GM21423 (cell line): Measurements from ENCODE around the gene HAS3.
"Not testable (repeated sequence)": the region's sequence is repeated elsewhere in the genome, so short reads cannot be mapped to it uniquely, and the experiment has no call there.

Source experiments
- ATAC-seq: cut with Tn5 transposase; IDR thresholded peaks from one replicate; pipeline ENCODE4 v1.9.1; 2021; ENCODE audit warnings: mild to moderate bottlenecking, moderate library complexity; ENCODE audit not compliant: unreplicated experiment

The HAS3 gene

GRCh38 chr16:69105501-69106361, at the start of gene HAS3:
Gene HAS3, plus strand, starts transcription at chr16:69105653. Its CDS starts 3,743 bp downstream, at chr16:69109396.
- ATAC-seq: no peak

- no peak for ATAC-seq
Observed at GRCh38 chr16:69055980-69056379, 49.5 kb upstream of the HAS3 start.

GRCh38 chr16:69056421-69056820, 49.0 kb upstream of the HAS3 start:
- no peak for ATAC-seq

GRCh38 chr16:69057400-69058378, 47.8 kb upstream of the HAS3 start:
- ATAC-seq: no peak

GRCh38 chr16:69063491-69063890, 42.0 kb upstream of the HAS3 start:
- not testable (repeated sequence) for ATAC-seq

GRCh38 chr16:69064124-69064763, 41.2 kb upstream of the HAS3 start:
- ATAC-seq: no peak

- ATAC-seq: no peak
Observed at GRCh38 chr16:69064764-69065313, 40.6 kb upstream of the HAS3 start.

- ATAC-seq: no peak
Observed at GRCh38 chr16:69069504-69069903, 35.9 kb upstream of the HAS3 start.

GRCh38 chr16:69071036-69071435, 34.4 kb upstream of the HAS3 start:
- no peak for ATAC-seq

GRCh38 chr16:69072640-69072974, 32.8 kb upstream of the HAS3 start:
- ATAC-seq: no peak

- ATAC-seq: no peak
Observed at GRCh38 chr16:69073181-69073702, 32.2 kb upstream of the HAS3 start.

GRCh38 chr16:69077251-69077650, 28.2 kb upstream of the HAS3 start:
- ATAC-seq: no peak

GRCh38 chr16:69078073-69078472, 27.4 kb upstream of the HAS3 start:
- ATAC-seq: no peak

- no peak for ATAC-seq
Observed at GRCh38 chr16:69079697-69080096, 25.8 kb upstream of the HAS3 start.

GRCh38 chr16:69083306-69083941, 22.0 kb upstream of the HAS3 start:
- no peak for ATAC-seq

- no peak for ATAC-seq
Observed at GRCh38 chr16:69084289-69084688, 21.2 kb upstream of the HAS3 start.

- no peak for ATAC-seq
Observed at GRCh38 chr16:69085032-69085695, 20.3 kb upstream of the HAS3 start.

- ATAC-seq: no peak
Observed at GRCh38 chr16:69087161-69087581, 18.3 kb upstream of the HAS3 start.

GRCh38 chr16:69088684-69089083, 16.8 kb upstream of the HAS3 start:
- ATAC-seq: no peak
